ENCODE results near the gene BTBD2.

DNA sequence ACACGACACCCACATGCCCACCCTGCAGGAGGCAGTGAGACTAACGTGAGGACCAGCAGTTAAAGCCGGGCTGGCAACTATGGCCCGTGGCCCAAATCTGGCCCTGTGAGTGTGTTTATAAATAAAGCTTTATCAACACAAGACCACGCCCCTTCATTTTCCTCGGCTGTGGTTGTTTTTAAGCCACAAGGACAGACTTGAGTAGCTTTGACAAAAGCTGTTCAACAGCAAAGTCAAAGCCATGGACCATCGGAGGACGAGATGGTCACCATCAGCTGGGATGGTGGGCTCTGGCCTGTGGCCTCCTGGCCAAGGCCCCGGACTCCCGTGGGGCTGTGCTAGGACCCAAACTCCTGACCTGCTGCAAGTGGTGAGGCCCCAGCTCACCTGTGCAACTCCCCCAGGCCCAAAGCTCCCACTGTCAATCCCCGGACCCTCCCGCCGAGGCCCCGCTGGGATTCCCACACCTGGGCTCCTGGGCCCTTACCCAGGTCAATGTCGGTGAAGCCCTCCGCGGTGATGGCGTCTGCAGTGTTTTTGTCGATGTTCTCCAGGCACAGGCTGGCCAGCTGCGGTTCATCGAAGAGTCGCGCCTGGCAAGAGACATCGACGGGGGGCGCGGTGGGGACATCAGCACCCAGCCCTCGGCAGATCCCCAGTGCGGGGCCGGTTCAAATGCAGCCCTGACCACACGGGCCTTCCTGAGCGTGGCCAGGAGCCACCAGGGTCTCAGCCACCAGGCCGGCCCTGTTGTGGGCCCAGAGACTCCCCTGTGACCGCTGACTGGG lies 25.1 kb downstream of the BTBD2 start:
- TF ChIP-seq, protein P1, sequence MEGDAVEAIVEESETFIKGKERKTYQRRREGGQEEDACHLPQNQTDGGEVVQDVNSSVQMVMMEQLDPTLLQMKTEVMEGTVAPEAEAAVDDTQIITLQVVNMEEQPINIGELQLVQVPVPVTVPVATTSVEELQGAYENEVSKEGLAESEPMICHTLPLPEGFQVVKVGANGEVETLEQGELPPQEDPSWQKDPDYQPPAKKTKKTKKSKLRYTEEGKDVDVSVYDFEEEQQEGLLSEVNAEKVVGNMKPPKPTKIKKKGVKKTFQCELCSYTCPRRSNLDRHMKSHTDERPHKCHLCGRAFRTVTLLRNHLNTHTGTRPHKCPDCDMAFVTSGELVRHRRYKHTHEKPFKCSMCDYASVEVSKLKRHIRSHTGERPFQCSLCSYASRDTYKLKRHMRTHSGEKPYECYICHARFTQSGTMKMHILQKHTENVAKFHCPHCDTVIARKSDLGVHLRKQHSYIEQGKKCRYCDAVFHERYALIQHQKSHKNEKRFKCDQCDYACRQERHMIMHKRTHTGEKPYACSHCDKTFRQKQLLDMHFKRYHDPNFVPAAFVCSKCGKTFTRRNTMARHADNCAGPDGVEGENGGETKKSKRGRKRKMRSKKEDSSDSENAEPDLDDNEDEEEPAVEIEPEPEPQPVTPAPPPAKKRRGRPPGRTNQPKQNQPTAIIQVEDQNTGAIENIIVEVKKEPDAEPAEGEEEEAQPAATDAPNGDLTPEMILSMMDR (IDR thresholded peaks at IDR 0.05) = no peak
- TF ChIP-seq POLR2A (IDR thresholded peaks at IDR 0.05) = no peak

All from lower leg skin (tissue), 3 donors.